AG09309 (cell line): Measurements from ENCODE around the gene PACS2.

Experiments
- DNase-seq: peaks from one replicate; pipeline ENCODE4 v3.0.0-alpha.2; 2010; ENCODE audit warnings: low read depth
- H3K4me3 ChIP-seq: 2 replicates; pipeline ENCODE4 v1.5.1; 2011; ENCODE audit warnings: mild to moderate bottlenecking, low read depth, low read length, moderate library complexity; ENCODE audit not compliant: control insufficient read depth
- TF ChIP-seq, protein P1 (sequence below): IDR thresholded peaks from 2 replicates; pipeline ENCODE4 v1.5.1; 2011; ENCODE audit warnings: mild to moderate bottlenecking, low read depth, low read length, inconsistent platforms; ENCODE audit not compliant: insufficient read depth, control insufficient read depth; ENCODE audit errors: missing control alignments

The PACS2 gene

DNA sequence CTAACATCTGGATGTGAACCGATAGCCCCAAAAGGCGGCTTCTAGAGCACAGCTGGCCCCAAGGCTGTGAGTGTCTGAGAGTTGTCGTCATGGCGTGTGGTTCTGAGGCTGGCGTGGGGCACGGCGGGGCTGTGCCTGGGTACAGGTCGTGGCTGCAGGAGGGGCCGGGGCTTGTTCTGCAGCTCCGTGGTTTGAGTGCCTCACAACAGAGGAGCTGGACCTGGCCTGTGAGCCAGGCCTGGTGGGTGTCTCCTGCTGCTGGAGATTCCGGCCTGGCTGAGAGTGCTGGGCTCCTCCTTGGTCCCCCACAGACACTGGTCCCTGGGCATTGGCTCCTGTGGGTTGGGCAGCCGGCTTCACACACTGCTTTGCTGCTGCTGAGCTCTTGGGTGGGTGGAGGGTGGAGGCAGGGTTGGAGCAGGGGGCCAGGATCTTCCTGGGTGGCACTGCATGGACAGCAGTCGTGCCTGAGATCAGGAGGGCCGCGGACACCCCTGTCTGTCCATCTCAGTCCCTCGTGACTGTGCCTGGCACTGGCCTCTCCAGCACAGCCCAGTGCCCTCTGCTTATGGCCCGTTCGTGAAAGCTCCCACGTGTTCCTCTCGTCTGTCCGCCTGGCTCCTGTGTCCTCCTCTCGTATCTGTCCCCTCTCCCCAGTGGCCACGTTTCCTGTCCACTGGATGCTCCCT, 52.0 kb downstream of the PACS2 start:
- no peak overlapping the region for H3K4me3 ChIP-seq
- no peak for DNase-seq
- TF ChIP-seq, protein P1, sequence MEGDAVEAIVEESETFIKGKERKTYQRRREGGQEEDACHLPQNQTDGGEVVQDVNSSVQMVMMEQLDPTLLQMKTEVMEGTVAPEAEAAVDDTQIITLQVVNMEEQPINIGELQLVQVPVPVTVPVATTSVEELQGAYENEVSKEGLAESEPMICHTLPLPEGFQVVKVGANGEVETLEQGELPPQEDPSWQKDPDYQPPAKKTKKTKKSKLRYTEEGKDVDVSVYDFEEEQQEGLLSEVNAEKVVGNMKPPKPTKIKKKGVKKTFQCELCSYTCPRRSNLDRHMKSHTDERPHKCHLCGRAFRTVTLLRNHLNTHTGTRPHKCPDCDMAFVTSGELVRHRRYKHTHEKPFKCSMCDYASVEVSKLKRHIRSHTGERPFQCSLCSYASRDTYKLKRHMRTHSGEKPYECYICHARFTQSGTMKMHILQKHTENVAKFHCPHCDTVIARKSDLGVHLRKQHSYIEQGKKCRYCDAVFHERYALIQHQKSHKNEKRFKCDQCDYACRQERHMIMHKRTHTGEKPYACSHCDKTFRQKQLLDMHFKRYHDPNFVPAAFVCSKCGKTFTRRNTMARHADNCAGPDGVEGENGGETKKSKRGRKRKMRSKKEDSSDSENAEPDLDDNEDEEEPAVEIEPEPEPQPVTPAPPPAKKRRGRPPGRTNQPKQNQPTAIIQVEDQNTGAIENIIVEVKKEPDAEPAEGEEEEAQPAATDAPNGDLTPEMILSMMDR: no peak

DNA sequence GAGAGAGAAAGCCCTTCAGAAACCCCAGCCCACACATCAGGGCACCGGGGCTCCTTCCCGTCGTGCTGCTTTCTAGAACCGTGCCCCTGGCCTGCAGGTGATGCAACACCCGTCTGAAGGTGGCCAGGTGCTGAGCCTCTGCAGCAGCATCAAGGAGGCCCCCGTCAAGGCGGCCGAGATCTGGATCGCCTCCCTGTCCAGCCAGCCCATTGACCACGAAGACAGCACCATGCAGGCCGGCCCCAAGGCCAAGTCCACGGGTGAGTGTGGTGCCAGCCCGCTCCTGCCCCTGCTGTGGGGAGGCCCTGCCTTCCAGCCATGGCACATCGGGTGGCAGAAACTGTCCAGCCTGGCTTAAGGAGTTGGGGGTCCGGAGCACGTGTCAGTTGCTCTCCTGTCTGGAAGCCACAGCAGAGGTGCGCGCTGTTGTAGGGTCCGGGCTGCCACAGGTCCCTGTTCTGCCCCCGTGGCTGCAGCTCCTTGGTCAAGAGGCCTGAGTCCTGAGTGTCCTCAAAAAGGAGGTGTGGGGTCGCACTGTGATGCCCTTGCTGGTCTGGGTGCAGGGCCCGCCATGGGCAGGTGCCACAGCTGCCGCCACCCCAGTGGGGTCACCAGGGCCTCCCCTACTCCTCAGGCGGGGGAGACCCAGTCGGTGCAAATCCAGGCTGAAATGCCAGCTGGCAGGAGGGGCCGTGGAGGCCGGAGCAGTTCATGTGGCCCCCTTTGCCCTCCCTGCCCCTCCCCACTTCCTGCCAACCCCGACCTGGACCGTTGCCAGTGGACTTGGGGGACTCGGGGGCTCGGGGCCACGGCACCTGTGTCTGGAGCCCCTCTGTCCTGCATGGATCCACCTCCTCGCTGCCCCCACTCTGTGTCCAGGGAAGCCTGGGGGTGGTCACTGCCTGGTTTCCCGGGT, 52.8 kb downstream of the PACS2 start:
- no peak overlapping the region for H3K4me3 ChIP-seq
- DNase-seq: no peak
- TF ChIP-seq, protein P1: no peak

DNA sequence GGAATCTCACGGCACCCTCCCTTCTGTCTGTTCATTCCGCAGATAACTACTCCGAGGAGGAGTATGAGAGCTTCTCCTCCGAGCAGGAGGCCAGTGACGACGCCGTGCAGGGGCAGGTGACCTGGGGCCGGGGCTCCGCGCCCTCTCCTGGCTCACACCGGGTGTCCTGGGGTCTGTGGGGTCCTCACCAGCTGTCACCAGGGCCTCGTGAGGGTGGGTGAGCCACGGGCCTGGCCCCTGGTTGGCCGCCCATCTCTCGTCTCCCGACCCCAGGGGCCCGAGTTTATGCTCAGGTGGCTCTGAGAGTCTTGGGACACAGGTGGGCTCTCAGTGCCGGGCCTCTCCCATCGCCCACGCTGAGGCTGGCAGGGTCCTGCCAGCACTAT, 53.5 kb downstream of the PACS2 start:
- no peak for DNase-seq
- no peak overlapping the region for H3K4me3 ChIP-seq

DNA sequence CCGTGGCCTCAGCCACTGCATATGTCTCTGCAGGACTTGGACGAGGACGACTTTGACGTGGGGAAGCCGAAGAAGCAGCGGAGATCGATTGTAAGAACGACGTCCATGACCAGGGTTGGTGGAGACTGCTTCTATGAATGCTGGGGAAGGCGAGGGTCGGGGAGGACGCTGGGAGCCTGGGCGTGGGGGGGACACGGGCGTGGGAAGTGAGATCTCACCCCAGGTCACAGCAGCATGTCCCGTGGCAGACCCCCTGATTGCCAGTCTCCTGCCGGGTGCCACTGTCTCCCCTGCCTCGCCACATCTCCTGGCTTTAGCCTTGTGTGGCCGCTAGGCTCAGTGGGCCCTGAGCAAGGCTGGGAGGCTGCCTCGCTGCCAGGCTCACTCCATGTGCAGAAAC, 53.9 kb downstream of the PACS2 start:
- TF ChIP-seq, protein P1: no peak
- DNase-seq: no peak
- no peak overlapping the region for H3K4me3 ChIP-seq

More for the DNA sequence above, 53.5 kb downstream of the PACS2 start:
- TF ChIP-seq, protein P1: no peak

DNA sequence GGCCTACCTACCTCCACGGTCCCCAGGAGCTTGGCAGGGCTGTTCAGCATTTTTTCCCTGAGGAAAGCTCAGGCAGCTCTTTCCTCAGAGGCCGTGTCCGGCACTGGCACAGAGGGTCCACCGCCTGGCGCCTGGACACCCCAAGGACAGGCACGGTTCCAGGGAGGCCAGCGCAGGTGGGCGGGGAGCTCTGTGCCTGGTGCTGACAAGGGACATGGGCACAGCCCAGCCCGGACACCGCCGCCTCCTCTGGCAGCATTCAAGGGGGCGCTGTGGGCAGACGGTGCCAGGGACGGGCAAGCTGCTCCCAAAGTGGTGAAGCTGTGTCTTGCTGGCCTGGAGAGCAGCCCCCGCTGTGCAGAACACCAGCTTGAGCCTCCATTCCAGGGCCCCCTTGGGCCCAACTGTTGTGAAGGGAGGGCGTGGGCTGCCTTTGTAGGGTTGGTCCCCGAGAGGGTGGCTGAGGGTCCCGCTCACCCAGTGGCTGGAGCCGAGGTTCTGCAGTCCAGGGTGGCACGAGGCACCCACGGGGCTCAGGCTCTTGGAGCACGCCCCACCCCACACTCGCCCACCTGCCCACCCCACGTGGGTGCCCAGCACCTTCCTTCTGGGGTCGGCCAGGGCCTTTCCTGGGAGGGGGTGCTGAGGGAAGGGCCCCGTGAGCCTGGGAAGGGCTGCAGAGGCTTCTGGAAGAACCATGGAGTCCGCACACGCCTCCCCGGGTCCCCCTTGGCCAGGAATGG, 54.5 kb downstream of the PACS2 start:
- TF ChIP-seq, protein P1: no peak
- H3K4me3 ChIP-seq: no peak overlapping the region
- no peak for DNase-seq

DNA sequence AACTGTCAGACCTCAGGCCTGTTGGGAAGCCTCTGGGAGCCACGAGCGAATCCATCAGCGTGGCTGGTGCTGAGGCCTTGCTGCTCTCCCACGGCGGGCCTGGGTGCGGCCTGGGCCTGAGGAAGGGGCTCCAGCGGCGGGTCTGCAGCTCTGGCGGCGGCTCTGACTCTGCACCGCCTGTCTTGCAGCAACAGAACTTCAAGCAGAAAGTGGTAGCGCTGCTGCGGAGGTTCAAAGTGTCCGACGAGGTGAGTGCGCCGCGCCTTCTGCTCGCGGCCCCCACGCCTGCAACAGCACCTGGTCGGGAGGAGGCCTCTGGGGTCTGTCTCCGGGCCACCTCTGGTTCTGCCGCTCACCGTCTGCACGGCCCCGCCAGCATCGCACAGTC, 55.1 kb downstream of the PACS2 start:
- H3K4me3 ChIP-seq: no peak overlapping the region
- TF ChIP-seq, protein P1: no peak
- DNase-seq: no peak
